ENCODE data around the gene GRP.

GRP gene

DNA sequence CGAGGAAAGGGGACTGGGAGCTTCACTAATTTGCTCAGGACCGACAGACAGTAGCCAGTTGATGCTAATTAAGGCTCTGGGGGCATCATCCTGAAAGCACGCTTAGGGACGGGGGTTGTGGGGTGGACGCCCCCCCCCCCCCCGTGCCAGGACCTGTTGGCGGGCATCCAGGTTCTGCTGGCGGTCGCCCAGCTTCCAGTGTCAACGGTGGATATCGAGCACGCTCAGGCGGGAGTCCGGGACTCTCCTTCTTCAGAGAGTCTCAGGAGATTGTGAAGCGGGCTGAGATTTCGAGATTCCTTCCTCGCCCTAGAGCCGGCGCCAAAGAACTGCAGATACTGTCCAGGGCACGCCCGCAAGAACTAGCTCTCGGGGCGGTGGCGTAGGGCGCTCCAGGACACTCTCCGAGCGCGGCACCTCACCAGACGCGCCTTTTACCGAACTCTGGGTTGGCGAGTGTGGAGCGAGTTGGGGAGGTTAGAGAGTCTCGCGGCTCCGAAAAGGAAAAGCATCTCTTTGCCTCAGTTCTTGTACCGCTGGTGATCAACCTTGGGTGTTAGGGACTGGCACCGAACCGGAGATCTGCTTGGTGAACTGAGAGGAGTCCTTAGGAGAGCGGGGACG lies 47.7 kb downstream of the GRP start:
- DNase-seq (ENCODE audit: low read depth), result no peak

DNA sequence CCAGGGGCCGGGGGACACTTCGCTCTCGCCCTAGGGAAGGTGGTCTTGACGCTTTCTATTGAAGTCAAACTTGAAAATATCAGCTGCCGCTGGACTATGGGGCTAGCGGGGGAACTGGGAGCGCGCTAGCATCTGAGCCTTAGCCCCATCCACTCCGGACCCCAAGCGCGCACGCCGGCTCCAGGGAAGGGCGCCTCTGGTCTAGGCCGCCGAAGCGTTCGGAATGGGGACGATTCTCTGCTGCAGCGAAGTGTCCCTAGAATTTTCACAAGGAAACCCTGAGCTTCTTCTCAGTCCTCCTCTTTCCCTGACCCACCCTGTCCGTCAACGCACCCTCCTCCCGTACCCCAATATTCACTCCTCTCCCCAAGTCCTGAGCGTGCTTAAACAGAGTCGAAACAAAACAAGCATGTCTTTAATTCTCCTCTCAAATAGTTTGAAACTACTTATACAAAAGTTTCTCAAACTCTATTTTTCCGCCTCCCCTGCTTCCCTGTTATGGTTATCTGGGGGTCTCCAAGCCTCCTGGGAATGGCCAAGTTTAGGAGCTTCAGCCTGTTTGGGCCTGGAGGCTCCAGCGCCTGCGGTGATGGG lies 48.3 kb downstream of the GRP start:
- no peak for DNase-seq (ENCODE audit: low read depth)

- DNase-seq (ENCODE audit: low read depth), result no peak
These were observed 49.0 kb downstream of the GRP start for GRCh38 chr18:59268721-59269562.

GRCh38 chr18:59269563-59270119 lies 49.7 kb downstream of the GRP start:
- no peak for DNase-seq (ENCODE audit: low read depth)

GRCh38 chr18:59270689-59271257 lies 50.8 kb downstream of the GRP start:
- DNase-seq (ENCODE audit: low read depth), result no peak

DNA sequence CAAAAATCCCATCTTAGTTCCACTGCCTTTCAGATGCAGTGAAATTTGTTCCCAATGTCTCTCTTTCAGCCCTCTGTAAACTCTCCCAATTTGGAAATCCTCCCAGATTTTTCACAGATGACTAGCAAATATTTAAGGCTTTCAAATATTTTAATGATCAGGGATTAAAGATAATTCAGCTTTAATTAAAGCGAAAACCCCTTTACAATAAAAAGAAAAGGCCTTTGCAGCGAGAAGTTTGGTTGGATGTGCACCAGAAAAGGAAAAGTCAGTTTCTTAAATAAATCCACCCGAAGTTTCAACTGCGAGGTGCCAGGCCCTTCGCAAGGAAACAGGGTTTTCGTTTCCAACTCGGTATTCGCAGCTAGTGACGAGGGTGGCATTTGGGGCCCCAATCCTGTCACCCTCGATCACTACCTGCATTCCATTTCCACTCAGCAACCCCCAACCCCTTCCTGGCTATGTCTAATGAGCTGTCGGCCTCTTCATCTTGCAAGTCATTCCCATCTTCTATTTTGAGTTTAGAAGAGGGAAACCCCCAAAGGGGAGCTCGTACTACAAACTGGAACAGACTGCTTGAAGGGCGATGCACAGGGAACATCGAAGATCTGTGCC lies 51.8 kb downstream of the GRP start:
- no peak for DNase-seq (ENCODE audit: low read depth)

DNA sequence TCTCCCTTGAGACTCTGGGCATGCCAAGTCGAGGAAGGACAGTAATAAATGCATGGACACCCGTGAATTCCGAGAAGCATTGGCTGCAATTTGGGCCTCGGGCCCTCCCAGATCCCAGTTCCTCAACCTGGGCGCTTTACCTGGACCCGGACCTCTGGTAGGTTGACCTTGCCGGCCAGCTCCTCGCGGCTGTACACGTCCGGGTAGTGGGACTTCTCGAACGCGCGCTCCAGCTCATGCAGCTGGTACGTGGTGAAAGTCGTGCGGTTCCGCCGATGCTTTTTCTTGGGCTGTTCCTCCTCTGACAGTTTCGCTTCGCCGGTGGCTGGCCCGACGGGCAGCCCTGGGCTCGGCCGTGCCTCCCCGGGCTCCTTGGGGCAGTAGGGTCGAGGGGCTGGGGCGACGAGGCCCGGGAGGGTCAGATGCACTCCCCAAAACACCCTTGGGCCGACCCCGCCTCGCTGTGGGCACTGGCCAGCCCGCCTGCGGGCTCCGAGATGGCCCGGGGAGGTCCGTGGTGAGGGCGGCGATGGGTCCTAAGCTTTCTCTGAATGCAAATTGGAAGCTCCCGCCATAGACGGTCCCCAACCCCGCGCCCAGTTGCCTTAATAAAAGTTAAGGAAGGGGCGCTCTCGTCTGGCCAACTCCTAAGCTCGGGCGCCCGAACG lies 52.4 kb downstream of the GRP start:
- no peak for DNase-seq (ENCODE audit: low read depth)

GRCh38 chr18:59272891-59273758 lies 53.2 kb downstream of the GRP start, which contains the start of gene RAX:
TSS of gene RAX (minus strand) at chr18:59273454. CDS start at chr18:59273206, 248 bp downstream.
- no peak for DNase-seq (ENCODE audit: low read depth)

DNA sequence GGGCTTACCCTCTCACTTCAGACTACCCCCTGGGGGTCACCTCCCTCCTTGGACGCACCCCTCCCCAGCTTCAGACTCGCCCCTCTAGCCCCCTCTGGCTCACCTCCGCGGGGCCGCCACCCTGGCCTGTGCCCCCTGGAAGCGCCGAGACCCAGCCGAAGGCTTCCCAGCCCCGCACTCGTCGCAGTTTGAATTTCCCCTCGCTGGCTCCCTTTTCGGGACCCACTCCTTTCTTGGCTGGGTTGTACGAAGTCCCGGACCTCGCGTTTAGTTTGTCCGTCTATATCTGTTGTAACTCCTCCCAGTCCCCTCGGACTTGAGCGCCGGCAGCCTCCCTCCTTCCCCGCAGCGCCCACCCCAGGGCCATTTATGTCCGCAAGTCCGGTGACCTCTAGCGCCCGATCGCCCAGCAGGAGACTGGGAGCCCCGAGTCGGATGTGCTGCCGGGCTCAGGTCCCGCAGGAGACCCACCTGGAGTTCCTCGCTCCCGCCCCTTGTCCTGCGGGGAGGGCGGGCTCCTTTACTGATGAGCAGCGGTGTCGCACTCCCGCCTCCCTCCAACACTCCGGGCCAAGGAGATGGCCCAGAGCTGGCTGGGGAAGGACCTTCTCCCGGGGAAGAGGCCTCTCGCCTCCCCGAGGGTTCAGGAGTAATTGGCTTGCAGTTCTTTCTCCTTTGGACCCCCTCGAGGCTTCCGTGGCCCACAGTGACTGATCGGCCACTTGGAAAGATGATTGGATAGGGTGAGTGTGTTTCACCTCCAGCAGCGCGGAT lies 54.0 kb downstream of the GRP start:
- no peak for DNase-seq (ENCODE audit: low read depth)

DNA sequence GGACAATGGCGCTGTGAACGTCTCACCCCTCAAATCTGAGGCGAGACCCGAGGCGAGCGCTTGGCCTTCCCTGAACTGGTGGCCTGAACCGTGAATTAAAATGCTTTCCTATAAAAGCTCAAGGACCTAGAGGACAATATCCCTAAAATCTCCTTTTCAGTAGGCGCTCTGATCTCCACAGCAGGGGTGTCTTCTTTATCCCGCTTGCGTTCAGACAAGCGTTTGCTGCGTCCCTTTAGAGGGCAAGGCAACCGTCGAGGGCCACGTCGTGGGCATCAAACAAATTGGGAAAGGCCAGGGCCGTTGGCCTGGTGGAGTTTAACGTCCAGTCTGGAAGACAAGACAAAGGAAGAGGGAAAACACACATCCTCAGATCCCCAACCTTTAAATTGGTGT lies 54.6 kb downstream of the GRP start:
- no peak for DNase-seq (ENCODE audit: low read depth)

- no peak for DNase-seq (ENCODE audit: low read depth)
These were observed 55.5 kb downstream of the GRP start for GRCh38 chr18:59275406-59275949.

DNA sequence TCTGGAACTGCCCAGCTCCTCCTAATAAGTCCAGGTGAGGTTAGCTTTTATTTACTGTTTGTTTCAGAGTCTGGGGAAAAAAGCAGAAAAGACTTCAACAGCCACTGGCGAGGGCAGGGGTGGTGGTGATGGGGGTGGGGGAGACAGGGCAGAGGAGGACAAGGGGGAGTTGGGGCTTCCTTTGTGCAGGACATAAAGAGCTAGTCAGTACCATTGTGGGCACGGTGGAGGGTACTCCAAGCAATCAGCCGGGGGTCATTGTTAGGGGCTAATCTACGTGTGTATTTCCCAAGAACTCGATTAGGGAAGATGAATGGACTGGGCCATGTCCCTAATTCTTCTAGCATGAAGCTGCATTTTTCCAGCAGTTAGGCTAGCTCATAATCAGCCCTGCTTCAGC lies 56.1 kb downstream of the GRP start:
- no peak for DNase-seq (ENCODE audit: low read depth)

DNA sequence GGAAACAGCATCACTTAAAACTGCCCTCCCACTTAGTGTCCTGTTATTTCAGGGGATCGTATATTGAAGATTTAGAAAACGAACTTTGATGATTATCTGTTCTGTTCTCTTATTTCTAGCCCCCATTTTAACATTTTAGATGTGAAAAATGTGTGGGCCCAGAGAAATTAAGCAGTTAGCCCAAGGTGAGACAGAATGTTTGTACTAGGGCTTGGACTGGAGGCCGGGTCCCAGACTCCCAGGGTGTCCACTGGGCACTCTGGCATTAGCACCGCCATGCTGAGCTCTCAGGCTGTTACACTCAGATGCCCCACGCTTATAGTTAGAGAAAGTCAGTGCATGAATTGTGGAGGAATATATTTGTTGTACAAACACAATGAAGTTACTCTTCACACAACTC lies 58.8 kb downstream of the GRP start:
- DNase-seq (ENCODE audit: low read depth), result no peak

GRCh38 chr18:59279193-59279592 lies 59.2 kb downstream of the GRP start:
- DNase-seq (ENCODE audit: low read depth), result no peak

DNA sequence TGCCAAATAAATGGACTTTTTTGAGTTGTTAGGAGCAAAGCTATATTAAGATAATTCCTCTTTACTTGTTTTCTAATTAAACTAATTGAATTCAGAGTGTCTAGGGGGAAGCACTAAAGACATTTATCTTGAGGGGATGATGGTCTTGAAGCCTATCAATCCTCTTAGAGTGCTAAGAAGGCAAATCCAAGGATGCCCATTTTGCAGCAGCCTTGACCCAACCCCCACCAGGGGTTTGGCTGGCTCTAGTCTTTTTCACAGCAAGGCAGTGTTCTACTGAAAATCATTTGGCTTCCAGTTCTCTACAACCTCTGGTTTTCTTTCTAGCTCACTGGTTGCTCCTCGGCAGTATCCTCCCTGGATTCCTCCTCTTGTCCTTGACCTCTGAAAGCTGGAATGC lies 59.8 kb downstream of the GRP start:
- no peak for DNase-seq (ENCODE audit: low read depth)

Measured in stromal cell of bone marrow (primary cell).